Epithelial cell of umbilical artery (primary cell): Measurements from ENCODE around the gene NMNAT2. TPM values are rescaled to one million over a fixed set of nuclear protein-coding genes. Genes with fewer than 3 reads are reported as not detected.

Experiments used
- total RNA-seq: library from RNA; depleted of rRNA; stranded (reverse); fragments of >200 nt; gene quantifications from 2 replicates; pipeline ENCODE4 v1.2.3, GENCODE V29; 2014

The NMNAT2 gene
- under 0.01 and 2.9 TPM in 2 replicates for total RNA-seq

DNA sequence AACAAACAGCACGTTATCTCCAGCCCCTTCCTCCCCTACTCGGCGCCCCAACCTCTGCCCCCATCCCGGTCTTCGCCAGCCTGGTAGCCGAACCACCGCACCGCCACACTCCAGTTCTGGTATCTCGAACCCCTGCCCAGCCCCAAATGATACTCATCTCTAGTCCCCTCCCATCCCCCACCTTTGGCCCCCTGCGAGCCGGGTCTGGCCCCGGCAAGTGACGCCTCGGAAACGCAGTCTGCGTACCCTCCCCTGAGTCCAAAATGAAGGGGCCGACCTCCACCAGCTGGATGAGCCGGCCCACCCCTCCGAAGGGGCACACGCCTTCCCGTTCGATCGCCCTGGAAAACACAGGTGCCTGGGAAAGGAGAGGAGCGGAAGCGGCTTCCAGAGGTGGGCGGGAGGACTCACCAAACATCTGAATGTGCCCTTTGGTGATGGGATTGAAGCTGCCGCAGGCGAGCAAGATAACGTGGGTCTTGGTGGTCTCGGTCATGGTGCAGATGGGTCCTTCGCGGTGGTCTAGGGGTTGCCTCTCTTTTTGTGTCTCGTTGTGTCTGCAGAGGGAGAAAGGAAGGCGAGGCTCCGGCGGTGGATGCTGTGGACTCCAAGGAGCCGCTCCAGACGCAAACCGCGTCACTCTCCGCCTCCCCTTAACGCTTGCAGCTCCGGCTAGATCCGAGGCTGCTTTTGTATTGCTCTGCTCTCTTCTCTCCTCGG is at the start of gene NMNAT2:
NMNAT2 (minus strand) TSS at position 609 of the 720 bp plus-strand sequence; CDS start at position 496, 113 bp downstream.

Other genes with a start within 250 kb of the NMNAT2 start
- gene LAMC2, start 232.1 kb downstream of the NMNAT2 start, total RNA-seq, result 9.3 and 13.0 TPM in 2 replicates
- 21.8 and 34.0 TPM in 2 replicates for gene SMG7, start 54.1 kb upstream of the NMNAT2 start, total RNA-seq
- gene NCF2, start 172.1 kb upstream of the NMNAT2 start, total RNA-seq, result not detected in 2 replicates
- gene ARPC5, start 217.4 kb upstream of the NMNAT2 start, total RNA-seq, result 163 and 412 TPM in 2 replicates
- gene APOBEC4, start 234.9 kb upstream of the NMNAT2 start, total RNA-seq, result not detected in 2 replicates